Neuron (in vitro differentiated cells): ENCODE results near the gene QPCTL.
"Not testable (repeated sequence)": the region's sequence is repeated elsewhere in the genome, so short reads cannot be mapped to it uniquely, and the experiment has no call there.

ENCODE experiments used
- H2AFZ ChIP-seq: one replicate; pipeline ENCODE4 v1.6.1; 2013; ENCODE audit warnings: low read depth, mild to moderate bottlenecking, inconsistent platforms, low read length, moderate library complexity
- H3K27me3 ChIP-seq: one replicate; pipeline ENCODE4 v1.6.1; 2013; ENCODE audit warnings: low read length; ENCODE audit not compliant: insufficient read depth
- H3K36me3 ChIP-seq: one replicate; pipeline ENCODE4 v1.6.1; 2013; ENCODE audit warnings: low read length; ENCODE audit not compliant: insufficient read depth
- H3K4me1 ChIP-seq: one replicate; pipeline ENCODE4 v1.6.1; 2013; ENCODE audit warnings: low read length; ENCODE audit not compliant: insufficient read depth
- H3K4me3 ChIP-seq: 2 replicates; pipeline ENCODE4 v1.5.1; 2013; ENCODE audit warnings: mild to moderate bottlenecking, low read length, moderate library complexity
- H3K9me3 ChIP-seq: one replicate; pipeline ENCODE4 v1.6.1; 2013; ENCODE audit warnings: low read length

The QPCTL gene

DNA sequence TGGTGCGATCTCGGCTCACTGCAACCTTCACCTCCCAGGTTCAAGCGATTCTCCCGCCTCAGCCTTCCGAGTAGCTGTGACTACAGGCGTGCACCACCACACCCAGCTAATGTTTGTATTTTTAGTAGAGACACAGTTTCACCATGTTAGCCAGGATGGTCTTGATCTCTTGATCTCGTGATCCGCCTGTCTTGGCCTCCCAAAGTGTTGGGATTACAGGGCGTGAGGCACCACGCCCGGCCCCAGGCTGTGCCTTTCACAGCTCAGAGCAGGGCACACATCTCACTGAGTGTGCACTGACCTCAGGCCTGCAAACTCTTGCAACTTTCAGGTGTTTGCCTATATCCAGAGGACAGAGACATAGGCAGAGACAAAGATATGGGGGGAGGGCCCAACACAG lies 7.4 kb upstream of the QPCTL start:
- not testable (repeated sequence) for H3K27me3 ChIP-seq, H3K9me3 ChIP-seq, H2AFZ ChIP-seq, H3K4me1 ChIP-seq, H3K4me3 ChIP-seq
- H3K36me3 ChIP-seq = peaks cover 38% of the 10 kb centered on the region

GRCh38 chr19:45687599-45687998 lies 4.9 kb upstream of the QPCTL start:
- Histone ChIP-seq H3K27me3 (no peaks in the 10 kb centered on the region), H3K4me3 (no peak overlapping the region), H3K4me1 (peaks cover 5% of the 10 kb centered on the region), H3K36me3 (peaks cover 38% of the 10 kb centered on the region), H3K9me3 (no peaks in the 10 kb centered on the region), H2AFZ (no peak overlapping the region)

DNA sequence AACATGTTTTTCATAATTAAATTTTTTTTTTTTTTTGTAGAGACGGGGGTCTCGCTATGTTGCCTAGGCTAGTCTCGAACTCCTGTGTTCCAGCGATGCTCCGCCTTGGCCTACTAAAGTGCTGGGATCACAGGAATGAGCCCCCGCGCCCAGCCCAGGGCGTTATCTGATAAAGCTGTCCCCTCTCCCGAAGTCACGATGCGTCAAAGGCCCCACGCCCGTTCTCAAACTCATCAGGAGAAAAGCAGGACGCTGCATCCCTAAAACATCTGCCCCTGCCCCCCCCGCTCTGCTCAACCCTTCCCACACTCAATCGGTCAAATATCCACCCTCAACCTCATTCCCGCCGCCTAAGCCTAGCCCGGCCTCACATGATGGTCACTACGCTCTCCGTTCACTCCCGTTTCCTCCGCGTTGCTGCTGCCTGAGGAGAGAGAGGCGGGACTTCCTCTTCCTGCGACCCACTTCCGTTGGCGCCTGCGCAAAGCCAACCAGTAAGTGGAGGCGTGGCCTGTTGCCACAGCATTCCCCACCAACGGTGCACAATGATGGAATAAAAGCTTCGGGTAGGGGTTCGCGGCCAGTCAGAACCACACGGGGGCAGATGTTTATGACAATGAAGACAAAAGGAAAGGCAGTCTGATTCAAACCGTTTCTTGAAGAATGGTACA lies 815 bp upstream of the QPCTL start, which contains the start of gene SNRPD2:
SNRPD2 (minus strand) TSS at position 438 of the 671 bp plus-strand sequence; CDS start at position 373, 65 bp downstream.
- H3K4me3 ChIP-seq = peak within 1 kb of the TSS; percentile 68
- no peaks in the 10 kb centered on the region for H3K27me3 ChIP-seq
- peak within 1 kb of the TSS; percentile 65 for H2AFZ ChIP-seq
- H3K36me3 ChIP-seq = peaks cover 28% of the 10 kb centered on the region
- H3K9me3 ChIP-seq = no peaks in the 10 kb centered on the region
- peaks cover 5% of the 10 kb centered on the region for H3K4me1 ChIP-seq

- H2AFZ ChIP-seq = peak overlapping the region; percentile 65
- H3K9me3 ChIP-seq = no peaks in the 10 kb centered on the region
- no peaks in the 10 kb centered on the region for H3K27me3 ChIP-seq
- peaks cover 5% of the 10 kb centered on the region for H3K4me1 ChIP-seq
- peak overlapping the region; percentile 68 for H3K4me3 ChIP-seq
- peaks cover 17% of the 10 kb centered on the region for H3K36me3 ChIP-seq
Measured at GRCh38 chr19:45693106-45693788, 781 bp downstream of the QPCTL start.

DNA sequence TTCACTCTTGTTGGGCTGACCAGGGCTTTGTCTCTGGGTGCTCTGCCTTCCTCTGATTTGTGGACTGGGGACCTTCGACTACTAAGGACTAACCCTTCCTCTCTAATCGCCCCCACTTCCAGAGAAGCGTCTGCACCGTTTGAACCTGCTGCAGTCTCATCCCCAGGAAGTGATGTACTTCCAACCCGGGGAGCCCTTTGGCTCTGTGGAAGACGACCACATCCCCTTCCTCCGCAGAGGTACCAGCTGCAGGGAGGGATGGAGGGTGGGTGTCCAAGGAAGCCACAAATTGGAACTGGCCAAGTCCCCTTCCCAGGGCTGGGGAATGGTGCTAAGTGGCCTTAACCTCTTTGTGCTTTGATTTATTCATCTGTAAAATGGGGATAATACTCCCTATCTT lies 9.2 kb downstream of the QPCTL start:
- no peak overlapping the region for H2AFZ ChIP-seq
- no peaks in the 10 kb centered on the region for H3K9me3 ChIP-seq
- H3K27me3 ChIP-seq = no peaks in the 10 kb centered on the region
- H3K4me1 ChIP-seq = no peaks in the 10 kb centered on the region
- peaks cover 29% of the 10 kb centered on the region for H3K36me3 ChIP-seq
- H3K4me3 ChIP-seq = no peak overlapping the region

DNA sequence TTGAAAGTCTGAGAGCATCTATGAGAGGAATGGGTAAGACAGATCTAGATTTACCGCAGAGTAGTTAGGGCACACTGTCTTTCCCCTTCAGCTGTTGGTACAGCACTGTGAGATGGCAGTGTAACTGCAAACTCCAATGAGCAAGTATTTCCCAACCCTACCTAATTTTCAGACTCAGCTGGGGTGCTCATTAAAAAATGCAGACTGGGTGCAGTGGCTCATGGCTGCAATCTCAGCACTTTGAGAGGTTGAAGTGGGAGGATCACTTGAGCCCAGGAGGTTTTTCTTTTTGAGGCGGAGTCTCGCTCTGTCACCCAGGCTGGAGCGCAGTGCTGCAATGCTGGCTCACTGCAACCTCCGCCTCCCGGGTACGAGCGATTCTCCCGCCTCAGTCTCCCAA lies 12.6 kb downstream of the QPCTL start:
- Histone ChIP-seq H3K36me3 (peaks cover 23% of the 10 kb centered on the region), H3K4me3 (no peak overlapping the region), H3K27me3 (no peaks in the 10 kb centered on the region), H3K9me3 (no peaks in the 10 kb centered on the region), H3K4me1 (no peaks in the 10 kb centered on the region), H2AFZ (no peak overlapping the region)

GRCh38 chr19:45705710-45706415 lies 13.4 kb downstream of the QPCTL start:
- Histone ChIP-seq H3K36me3 (peaks cover 23% of the 10 kb centered on the region), H3K9me3 (no peaks in the 10 kb centered on the region), H3K4me3 (no peak overlapping the region), H2AFZ (no peak overlapping the region), H3K27me3 (no peaks in the 10 kb centered on the region), H3K4me1 (no peaks in the 10 kb centered on the region)

DNA sequence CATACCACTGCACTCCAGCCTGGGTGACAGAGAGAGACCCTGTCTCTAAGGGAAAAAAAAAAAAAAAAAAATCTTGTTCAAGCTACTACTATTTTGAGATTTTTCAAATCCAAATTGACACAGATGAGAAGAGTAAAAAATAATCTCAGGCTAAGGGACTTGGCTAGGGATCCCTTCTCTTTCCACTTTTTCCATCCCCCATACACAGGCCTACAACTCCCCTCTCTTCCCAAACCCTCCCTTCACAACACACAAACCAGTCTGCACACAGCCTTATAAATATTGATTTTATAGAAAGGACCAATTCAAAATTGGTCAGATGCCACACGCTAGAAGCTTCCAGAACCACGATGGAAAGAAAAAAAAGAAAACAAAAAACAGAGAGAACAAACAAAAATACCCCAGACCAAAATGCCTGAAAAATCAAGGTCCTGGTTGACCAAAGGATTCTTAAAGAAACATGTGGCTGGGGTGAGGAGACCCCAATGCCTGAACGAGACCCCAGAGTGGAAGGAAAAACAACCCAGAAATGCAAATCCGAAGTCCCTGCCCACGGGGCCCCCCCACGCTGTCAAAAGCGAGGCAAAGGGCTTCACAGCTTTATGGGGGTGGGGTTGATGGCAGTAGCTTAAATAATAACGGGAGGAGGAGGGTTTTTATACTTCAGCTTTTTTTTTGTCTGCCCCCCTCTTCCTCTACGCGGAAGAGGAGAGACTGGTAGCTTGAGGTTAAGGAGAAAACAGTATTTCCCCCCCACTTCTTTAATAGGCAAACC lies 18.1 kb downstream of the QPCTL start:
- H3K4me3 ChIP-seq = no peak overlapping the region
- H3K27me3 ChIP-seq = no peaks in the 10 kb centered on the region
- peaks cover 25% of the 10 kb centered on the region for H3K36me3 ChIP-seq
- no peaks in the 10 kb centered on the region for H3K9me3 ChIP-seq
- H2AFZ ChIP-seq = no peak overlapping the region
- H3K4me1 ChIP-seq = no peaks in the 10 kb centered on the region

DNA sequence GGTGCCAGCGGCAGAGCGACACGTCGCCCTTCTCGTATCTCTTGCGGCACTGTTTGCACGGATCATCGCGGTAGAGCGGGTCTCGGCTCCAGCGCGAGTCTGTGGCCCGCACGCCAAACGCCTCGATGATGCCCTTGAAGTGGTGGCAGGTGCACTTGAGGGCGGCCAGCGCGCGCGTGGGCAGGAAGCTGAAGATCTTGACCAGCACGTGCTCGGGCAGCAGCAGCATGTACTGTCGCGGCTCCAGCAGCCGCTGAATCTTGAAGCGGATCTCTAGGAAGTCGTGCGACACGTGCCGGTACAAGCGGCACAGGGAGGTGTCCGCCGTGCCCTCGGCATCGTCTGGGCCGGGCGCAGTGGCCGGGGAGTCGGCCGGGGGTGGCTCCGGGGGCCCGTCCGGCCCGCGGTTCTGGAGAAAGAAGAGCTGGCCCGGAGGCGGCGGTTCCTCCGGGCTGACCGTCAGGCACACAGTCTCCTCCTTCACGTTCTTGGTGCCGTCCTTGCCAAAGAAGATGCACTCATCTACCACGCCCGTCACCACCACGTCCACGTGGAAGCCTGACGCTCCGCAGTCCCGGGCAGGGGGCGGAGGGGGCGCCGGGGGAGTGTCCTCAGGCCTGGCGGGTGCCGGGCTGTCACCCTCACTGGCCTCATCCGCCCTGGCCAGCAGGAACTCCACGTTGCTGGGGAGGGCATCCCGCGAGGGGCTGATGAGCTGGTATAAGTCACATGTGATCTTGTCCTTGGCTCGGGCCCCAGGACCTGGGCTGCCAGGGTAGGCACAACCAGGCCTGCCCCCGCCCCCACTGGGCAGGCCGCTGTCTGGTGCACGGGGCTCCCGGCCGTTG lies 19.6 kb downstream of the QPCTL start:
- no peak overlapping the region for H3K4me3 ChIP-seq
- no peaks in the 10 kb centered on the region for H3K9me3 ChIP-seq
- H3K27me3 ChIP-seq = no peaks in the 10 kb centered on the region
- no peak overlapping the region for H2AFZ ChIP-seq
- peaks cover 10% of the 10 kb centered on the region for H3K4me1 ChIP-seq
- H3K36me3 ChIP-seq = peaks cover 25% of the 10 kb centered on the region

GRCh38 chr19:45712699-45713067 lies 20.2 kb downstream of the QPCTL start:
- no peaks in the 10 kb centered on the region for H3K9me3 ChIP-seq
- peaks cover 11% of the 10 kb centered on the region for H3K4me1 ChIP-seq
- no peaks in the 10 kb centered on the region for H3K27me3 ChIP-seq
- H2AFZ ChIP-seq = no peak overlapping the region
- peaks cover 25% of the 10 kb centered on the region for H3K36me3 ChIP-seq
- no peak overlapping the region for H3K4me3 ChIP-seq

DNA sequence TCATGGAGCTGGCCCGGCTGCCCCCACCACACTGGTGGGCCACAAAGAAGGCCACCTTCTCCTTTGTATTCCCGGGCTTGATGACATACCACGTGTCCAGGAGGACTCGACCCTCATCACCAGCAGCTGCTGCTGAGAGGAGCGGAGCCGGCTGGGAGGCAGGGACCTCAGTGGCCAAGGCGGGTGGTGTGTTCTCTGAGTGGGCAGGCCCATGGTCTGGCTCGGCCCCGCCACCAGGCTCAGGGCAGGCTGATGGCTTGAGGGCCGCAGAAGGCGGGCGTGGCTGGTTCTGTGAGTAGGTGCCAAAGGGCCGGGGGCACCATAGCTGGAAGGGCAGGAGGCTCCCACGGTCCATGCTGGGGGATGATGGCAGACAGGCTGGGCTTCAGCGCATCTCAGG lies 20.7 kb downstream of the QPCTL start:
- Histone ChIP-seq H3K36me3 (peaks cover 25% of the 10 kb centered on the region), H3K4me3 (no peak overlapping the region), H3K4me1 (peaks cover 15% of the 10 kb centered on the region), H3K9me3 (no peaks in the 10 kb centered on the region), H3K27me3 (no peaks in the 10 kb centered on the region), H2AFZ (no peak overlapping the region)

- H3K27me3 ChIP-seq = no peaks in the 10 kb centered on the region
- peaks cover 20% of the 10 kb centered on the region for H3K4me1 ChIP-seq
- H2AFZ ChIP-seq = no peak overlapping the region
- no peaks in the 10 kb centered on the region for H3K9me3 ChIP-seq
- no peak overlapping the region for H3K4me3 ChIP-seq
- peaks cover 29% of the 10 kb centered on the region for H3K36me3 ChIP-seq
Measured at GRCh38 chr19:45715139-45715538, 22.7 kb downstream of the QPCTL start.
